Adrenal gland (tissue), 12 donors: ENCODE measurements around the gene INSRR. TPM values are rescaled to one million over a fixed set of nuclear protein-coding genes. Genes with fewer than 3 reads are reported as not detected.

ENCODE experiments used
- DNase-seq, 7 donors: peaks; one replicate each; pipeline ENCODE4 v3.0.0-alpha.2; 2019 to 2020
- H3K27ac ChIP-seq, 5 donors: fragments of 200-600 bp; sonication (generic) in 4 of 5; 1 replicate in 3 of 5; 2 replicates in 2 of 5; pipeline versions ENCODE4 v1.5.1 to v1.8.0; 2016 to 2020; ENCODE audit warnings: mild to moderate bottlenecking in 1 of 5
- H3K27me3 ChIP-seq: fragments of 200-600 bp; 2 replicates; pipeline ENCODE4 v1.8.0; 2021
- H3K36me3 ChIP-seq, 2 donors: fragments of 200-600 bp; replicated peaks in 1 of 2; 1 replicate in 1 of 2; 2 replicates in 1 of 2; pipeline versions ENCODE4 v1.5.1 to v1.8.0; 2018 to 2022
- H3K4me1 ChIP-seq, 2 donors: fragments of 200-600 bp; replicated peaks in 1 of 2; 1 replicate in 1 of 2; 2 replicates in 1 of 2; pipeline versions ENCODE4 v1.5.1 to v1.8.0; 2018 to 2021
- H3K4me3 ChIP-seq, 4 donors: fragments of 200-600 bp; sonication (generic) in 3 of 4; one replicate each; pipeline ENCODE4 v1.5.1; 2016 to 2018
- H3K9me3 ChIP-seq, 3 donors: fragments of 200-600 bp; sonication (generic) in 1 of 3; replicated peaks in 1 of 3; 1 replicate in 2 of 3; 2 replicates in 1 of 3; pipeline versions ENCODE4 v1.5.1 to v1.8.0; 2016 to 2021
- POLR2A ChIP-seq, 2 donors: fragments of 450-650 bp; IDR thresholded peaks; one replicate each; pipeline ENCODE4 v1.6.1; 2017; ENCODE audit warnings: antibody characterized with exemption in 2 of 2, mild to moderate bottlenecking in 2 of 2, moderate library complexity in 1 of 2
- WGBS, 4 donors: extraction: QIAGEN DNeasy Blood & Tissue Kit in 2 of 4; methylation state at CpG; one replicate each; pipeline versions ENCODE4 v1.1.5 to v1.1.7; 2013 to 2017; 5-methylcytosine and 5-hydroxymethylcytosine counted together
- intact Hi-C, 2 donors: fragments of 100-400 bp; cut with DNase I; formaldehyde crosslinking; loops; one replicate each; pipeline versions ENCODE4 v1.14.1 to v1.15.0; 2022 to 2023
- polyA plus RNA-seq, 3 donors: library from polyadenylated mRNA; stranded (reverse); fragments of 200-250 nt in 2 of 3; fragments of 350-450 nt in 1 of 3; fragmentation: Illumina TruSeq in 1 of 3; extraction: RNeasy Lipid Tissue Mini Kit (QIAGEN cat#74804) in 1 of 3; gene quantifications; one replicate each; pipeline ENCODE4 v1.2.3, GENCODE V29; 2013 to 2014
- total RNA-seq, 9 donors: library from RNA; depleted of rRNA in 4 of 9; stranded (reverse); fragments of >200 nt in 4 of 9; fragments of 120-200 nt in 1 of 9; fragmentation: NEBNext Ultra II Directional in 1 of 9; extraction: Animal tissue kit (Norgen Biotek cat#: 25700) in 1 of 9; gene quantifications; one replicate each; pipeline versions ENCODE4 v1.1.0 to v1.2.4, GENCODE V29; 2013 to 2023
- TF ChIP-seq, protein P1 (sequence below), 6 experiments: fragments of 450-650 bp in 4 of 6; fragments of 200-600 bp in 2 of 6; sonication (generic) in 1 of 6; IDR thresholded peaks; 1 replicate in 5 of 6; 2 replicates in 1 of 6; pipeline versions ENCODE4 v1.5.1 to v1.8.0; 2016 to 2021; ENCODE audit warnings: antibody characterized with exemption in 6 of 6, mild to moderate bottlenecking in 2 of 6, moderate library complexity in 1 of 6
- donor health status: healthy with polysubstance abuse.
- donor health status: Bipolar disorder and iron deficiency.
- donor health status: DM: yes; HTN: yes; CAD: no.
- donor health status: DM: no; HTN: no; CAD: no.
- donor health status: DM: no; HTN: no; CAD: no.
- donor health status: DM: yes; HTN: yes; CAD: no.

The INSRR gene
- total and polyA plus RNA-seq, 12 donors = 0.04 to 8.7 (median 0.35) TPM; not detected in 2

DNA sequence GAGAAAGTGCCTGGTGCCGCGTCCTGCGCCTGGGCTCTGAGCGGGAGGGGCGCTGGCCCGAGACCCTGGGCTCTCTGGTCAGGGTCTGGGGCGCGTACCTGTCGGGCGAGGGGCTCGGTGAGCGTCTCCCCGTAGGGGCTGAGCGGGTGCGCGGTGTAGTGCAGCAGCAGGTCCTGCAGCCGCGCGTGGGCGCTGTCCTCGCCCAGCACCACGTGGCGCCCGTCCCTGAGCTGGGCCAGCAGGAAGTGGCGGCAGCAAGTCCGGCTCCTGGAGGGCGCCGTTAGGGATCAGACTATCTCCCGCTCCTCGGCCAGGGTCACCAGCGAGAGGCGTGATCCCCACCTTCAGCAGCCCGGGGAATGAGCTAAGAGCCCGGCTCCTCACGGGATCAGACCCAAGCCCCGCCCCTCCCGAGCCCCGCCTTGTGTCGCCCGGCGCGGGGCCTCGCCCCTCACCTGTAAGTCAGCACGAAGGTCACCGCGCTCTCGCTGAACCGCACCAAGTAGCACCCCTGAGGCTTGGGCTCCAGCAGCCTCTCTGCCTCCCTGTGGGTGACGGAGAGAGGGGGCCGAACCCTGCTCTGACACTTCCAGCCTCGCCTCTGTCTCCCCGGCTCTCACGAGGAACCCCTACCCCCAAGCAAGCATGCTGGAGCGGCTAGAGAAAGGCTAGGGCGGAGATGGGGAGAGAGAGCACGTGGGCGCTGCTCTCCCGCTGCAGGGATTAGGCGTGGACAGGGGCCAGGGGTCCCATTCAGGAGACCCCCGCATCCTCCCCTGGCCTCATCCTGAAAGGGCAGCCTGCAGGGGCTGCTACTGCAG lies 45.0 kb downstream of the INSRR start:
- DNase-seq = peak; percentile 56 to 75 (median 69)
- no peaks in the 10 kb centered on the region for H3K9me3 ChIP-seq
- H3K4me3 ChIP-seq = peak overlapping the region in 2 of 4 donors; percentile 10 to 54
- H3K27me3 ChIP-seq = no peaks in the 10 kb centered on the region
- no peak for TF ChIP-seq POLR2A (IDR thresholded peaks at IDR 0.05)
- TF ChIP-seq, protein P1, sequence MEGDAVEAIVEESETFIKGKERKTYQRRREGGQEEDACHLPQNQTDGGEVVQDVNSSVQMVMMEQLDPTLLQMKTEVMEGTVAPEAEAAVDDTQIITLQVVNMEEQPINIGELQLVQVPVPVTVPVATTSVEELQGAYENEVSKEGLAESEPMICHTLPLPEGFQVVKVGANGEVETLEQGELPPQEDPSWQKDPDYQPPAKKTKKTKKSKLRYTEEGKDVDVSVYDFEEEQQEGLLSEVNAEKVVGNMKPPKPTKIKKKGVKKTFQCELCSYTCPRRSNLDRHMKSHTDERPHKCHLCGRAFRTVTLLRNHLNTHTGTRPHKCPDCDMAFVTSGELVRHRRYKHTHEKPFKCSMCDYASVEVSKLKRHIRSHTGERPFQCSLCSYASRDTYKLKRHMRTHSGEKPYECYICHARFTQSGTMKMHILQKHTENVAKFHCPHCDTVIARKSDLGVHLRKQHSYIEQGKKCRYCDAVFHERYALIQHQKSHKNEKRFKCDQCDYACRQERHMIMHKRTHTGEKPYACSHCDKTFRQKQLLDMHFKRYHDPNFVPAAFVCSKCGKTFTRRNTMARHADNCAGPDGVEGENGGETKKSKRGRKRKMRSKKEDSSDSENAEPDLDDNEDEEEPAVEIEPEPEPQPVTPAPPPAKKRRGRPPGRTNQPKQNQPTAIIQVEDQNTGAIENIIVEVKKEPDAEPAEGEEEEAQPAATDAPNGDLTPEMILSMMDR (IDR thresholded peaks at IDR 0.05) = peak; percentile 42 to 71 (median 54)
- peaks cover 12 to 22% of the 10 kb centered on the region in 2 donors for H3K4me1 ChIP-seq
- intact Hi-C loops = no loop called here
- WGBS, 4 donors = 13 to 40% (median 14%) methylated on average over 18 to 60 of the region's 60 CpGs
- no peaks in the 10 kb centered on the region for H3K36me3 ChIP-seq
- peak overlapping the region in 3 of 5 donors; percentile 14 to 82 (median 81) for H3K27ac ChIP-seq

DNA sequence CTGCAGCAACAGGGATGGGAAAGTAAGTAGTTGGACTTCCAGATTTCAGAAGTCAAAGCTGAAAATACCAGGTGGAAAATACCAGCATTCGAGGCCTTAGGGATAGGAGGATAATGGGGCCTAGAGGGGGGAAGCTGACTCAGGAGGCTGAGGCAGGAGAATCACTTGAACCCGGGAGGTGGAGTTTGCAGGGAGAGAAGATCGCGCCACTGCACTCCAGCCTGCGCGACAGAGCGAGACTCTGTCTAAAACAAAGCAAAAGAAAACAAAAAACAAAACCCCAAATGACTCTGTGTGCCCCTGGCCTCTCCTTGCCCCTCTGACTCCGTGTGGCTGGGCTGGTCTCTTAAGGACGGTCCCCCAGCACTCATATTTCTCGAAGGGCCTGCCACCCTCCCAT lies 45.6 kb downstream of the INSRR start:
- Histone ChIP-seq H3K9me3 (no peaks in the 10 kb centered on the region), H3K27me3 (no peaks in the 10 kb centered on the region), H3K4me1 (peaks cover 12 to 22% of the 10 kb centered on the region in 2 donors), H3K4me3 (peak overlapping the region in 2 of 4 donors; percentile 10 to 54), H3K36me3 (no peaks in the 10 kb centered on the region), H3K27ac (no peak overlapping the region)
- intact Hi-C loops = no loop called here
- TF ChIP-seq POLR2A (IDR thresholded peaks at IDR 0.05) = no peak
- TF ChIP-seq, protein P1 (IDR thresholded peaks at IDR 0.05) = no peak
- 39 to 53% (median 46%) methylated on average over 10 of the region's 10 CpGs for WGBS, 4 donors
- DNase-seq = no peak

GRCh38 chr1:156812293-156812990 lies 46.5 kb downstream of the INSRR start:
- WGBS, 4 donors = 93 to 97% (median 95%) methylated on average over 10 of the region's 10 CpGs
- Histone ChIP-seq H3K27me3 (no peaks in the 10 kb centered on the region), H3K27ac (no peak overlapping the region), H3K9me3 (no peaks in the 10 kb centered on the region), H3K4me3 (no peak overlapping the region), H3K4me1 (peaks cover 12 to 22% of the 10 kb centered on the region in 2 donors), H3K36me3 (no peaks in the 10 kb centered on the region)
- intact Hi-C loops = no loop called here
- TF ChIP-seq POLR2A (IDR thresholded peaks at IDR 0.05) = no peak
- TF ChIP-seq, protein P1 (IDR thresholded peaks at IDR 0.05) = no peak
- DNase-seq = no peak

GRCh38 chr1:156811168-156811567 lies 47.7 kb downstream of the INSRR start:
- Histone ChIP-seq H3K36me3 (no peaks in the 10 kb centered on the region), H3K9me3 (no peaks in the 10 kb centered on the region), H3K27me3 (no peaks in the 10 kb centered on the region), H3K27ac (no peak overlapping the region), H3K4me1 (peaks cover 12 to 30% of the 10 kb centered on the region in 2 donors), H3K4me3 (no peak overlapping the region)
- TF ChIP-seq, protein P1 (IDR thresholded peaks at IDR 0.05) = no peak
- TF ChIP-seq POLR2A (IDR thresholded peaks at IDR 0.05) = no peak
- intact Hi-C loops = no loop called here
- DNase-seq = no peak
- WGBS, 4 donors = 70 to 87% (median 79%) methylated on average over 4 of the region's 4 CpGs
